Uterus (tissue), 4 donors: ENCODE results near the gene ARHGEF11. TPM values are rescaled to one million over a fixed set of nuclear protein-coding genes. Genes with fewer than 3 reads are reported as not detected.

ENCODE experiments used
- DNase-seq, 2 donors: peaks; one replicate each; pipeline ENCODE4 v3.0.0-alpha.2; 2019 to 2020
- H3K27ac ChIP-seq, 2 donors: fragments of 200-600 bp; sonication (generic); 1 replicate in 1 of 2; 2 replicates in 1 of 2; pipeline ENCODE4 v1.5.1; 2016 to 2018
- H3K27me3 ChIP-seq, 2 donors: fragments of 200-600 bp; sonication (generic); one replicate each; pipeline ENCODE4 v1.5.1; 2018 to 2019; ENCODE audit warnings: control low read depth in 1 of 2
- H3K36me3 ChIP-seq, 2 donors: fragments of 200-600 bp; sonication (generic); one replicate each; pipeline ENCODE4 v1.5.1; 2019; ENCODE audit warnings: control low read depth in 1 of 2
- H3K4me1 ChIP-seq, 2 donors: fragments of 200-600 bp; sonication (generic); one replicate each; pipeline ENCODE4 v1.5.1; 2018 to 2019; ENCODE audit warnings: control low read depth in 1 of 2
- H3K4me3 ChIP-seq, 2 donors: fragments of 200-600 bp; sonication (generic); 1 replicate in 1 of 2; 2 replicates in 1 of 2; pipeline ENCODE4 v1.5.1; 2018 to 2019; ENCODE audit warnings: mild to moderate bottlenecking in 1 of 2
- H3K9me3 ChIP-seq, 2 donors: fragments of 200-600 bp; sonication (generic); one replicate each; pipeline ENCODE4 v1.5.1; 2019; ENCODE audit warnings: control low read depth in 1 of 2
- CTCF ChIP-seq, 4 experiments: fragments of 200-600 bp in 2 of 4; fragments of 450-650 bp in 2 of 4; sonication (generic) in 2 of 4; IDR thresholded peaks; one replicate each; pipeline ENCODE4 v1.5.1; 2016 to 2019; ENCODE audit warnings: antibody characterized with exemption in 4 of 4, mild to moderate bottlenecking in 2 of 4, moderate library complexity in 1 of 4
- POLR2A ChIP-seq, 2 donors: fragments of 450-650 bp; IDR thresholded peaks; one replicate each; pipeline ENCODE4 v1.6.1; 2016; ENCODE audit warnings: antibody characterized with exemption in 2 of 2, mild to moderate bottlenecking in 1 of 2, moderate library complexity in 1 of 2
- intact Hi-C: fragments of 100-400 bp; cut with DNase I; formaldehyde crosslinking; loops from one replicate; pipeline ENCODE4 v1.15.1; 2023; ENCODE audit warnings: low total_unique reads
- total RNA-seq, 4 donors: library from RNA; depleted of rRNA in 3 of 4; stranded (reverse); fragments of >200 nt in 3 of 4; gene quantifications; one replicate each; pipeline versions ENCODE4 v1.1.0 to v1.2.4, GENCODE V29; 2014 to 2023
- donor health status: DM: yes; HTN: yes; CAD: no.

The ARHGEF11 gene
- total RNA-seq, 4 donors from 2014 or later: 28.2 to 65.3 (median 40.5) TPM

GRCh38 chr1:157011845-157012244 lies 33.7 kb downstream of the ARHGEF11 start:
- TF ChIP-seq CTCF (IDR thresholded peaks at IDR 0.05) (no peak), POLR2A (IDR thresholded peaks at IDR 0.05) (no peak)
- no peaks in the 10 kb centered on the region for H3K9me3 ChIP-seq
- no peaks in the 10 kb centered on the region for H3K4me1 ChIP-seq
- H3K27me3 ChIP-seq: no peaks in the 10 kb centered on the region
- no peak for DNase-seq
- H3K4me3 ChIP-seq: no peak overlapping the region
- H3K27ac ChIP-seq: no peak overlapping the region
- intact Hi-C loops: no loop called here
- H3K36me3 ChIP-seq: no peaks in the 10 kb centered on the region

- no peaks in the 10 kb centered on the region for H3K4me1 ChIP-seq
- intact Hi-C loops: no loop called here
- DNase-seq: no peak
- TF ChIP-seq POLR2A (IDR thresholded peaks at IDR 0.05) (no peak), CTCF (IDR thresholded peaks at IDR 0.05) (no peak)
- no peaks in the 10 kb centered on the region for H3K27me3 ChIP-seq
- no peaks in the 10 kb centered on the region for H3K36me3 ChIP-seq
- no peak overlapping the region for H3K4me3 ChIP-seq
- no peak overlapping the region for H3K27ac ChIP-seq
- no peaks in the 10 kb centered on the region for H3K9me3 ChIP-seq
Observed at GRCh38 chr1:157008502-157008901, 37.0 kb downstream of the ARHGEF11 start.

- Histone ChIP-seq H3K9me3 (no peaks in the 10 kb centered on the region), H3K27me3 (no peaks in the 10 kb centered on the region), H3K27ac (no peak overlapping the region), H3K4me1 (no peaks in the 10 kb centered on the region), H3K4me3 (no peak overlapping the region), H3K36me3 (no peaks in the 10 kb centered on the region)
- intact Hi-C loops: no loop called here
- no peak for DNase-seq
- TF ChIP-seq POLR2A (IDR thresholded peaks at IDR 0.05): no peak
- no peak for TF ChIP-seq CTCF (IDR thresholded peaks at IDR 0.05)
Observed at GRCh38 chr1:157007306-157007705, 38.2 kb downstream of the ARHGEF11 start.

GRCh38 chr1:157006676-157007075 lies 38.9 kb downstream of the ARHGEF11 start:
- Histone ChIP-seq H3K9me3 (no peaks in the 10 kb centered on the region), H3K4me3 (no peak overlapping the region), H3K4me1 (no peaks in the 10 kb centered on the region), H3K27ac (no peak overlapping the region), H3K36me3 (no peaks in the 10 kb centered on the region), H3K27me3 (no peaks in the 10 kb centered on the region)
- no peak for TF ChIP-seq CTCF (IDR thresholded peaks at IDR 0.05)
- DNase-seq: no peak
- intact Hi-C loops: no loop called here

GRCh38 chr1:157005965-157006364 lies 39.6 kb downstream of the ARHGEF11 start:
- no peaks in the 10 kb centered on the region for H3K36me3 ChIP-seq
- DNase-seq: no peak
- H3K4me1 ChIP-seq: no peaks in the 10 kb centered on the region
- no peaks in the 10 kb centered on the region for H3K9me3 ChIP-seq
- intact Hi-C loops: no loop called here
- H3K27ac ChIP-seq: no peak overlapping the region
- no peaks in the 10 kb centered on the region for H3K27me3 ChIP-seq
- TF ChIP-seq CTCF (IDR thresholded peaks at IDR 0.05): no peak
- no peak for TF ChIP-seq POLR2A (IDR thresholded peaks at IDR 0.05)
- no peak overlapping the region for H3K4me3 ChIP-seq
